Stimulated activated CD4-positive, alpha-beta T cell treated with anti-CD3 and anti-CD28 coated beads, Interleukin-12 subunit alpha, Interleukin-12 subunit beta, amount 100 ng/mL, for 24 hours (primary cell): Measurements from ENCODE around the gene KRT15.

ENCODE experiments used
- DNase-seq, 2 experiments: peaks; one replicate each; pipeline ENCODE4 v3.0.0-alpha.2; 2020; ENCODE audit warnings: low read depth in 2 of 2

The KRT15 gene

GRCh38 chr17:41505809-41506767, 12.6 kb downstream of the KRT15 start:
- DNase-seq: no peak

GRCh38 chr17:41505007-41505808, 13.5 kb downstream of the KRT15 start, which contains the start of gene KRT13:
TSS of gene KRT13 (minus strand) at chr17:41505612. CDS start at chr17:41505550, 62 bp downstream.
- DNase-seq: no peak

- no peak for DNase-seq
Observed at GRCh38 chr17:41504246-41504977, 14.3 kb downstream of the KRT15 start.

- DNase-seq: no peak
Observed at GRCh38 chr17:41503202-41503601, 15.5 kb downstream of the KRT15 start.

- DNase-seq: no peak
Observed at GRCh38 chr17:41500131-41500911, 18.4 kb downstream of the KRT15 start.

GRCh38 chr17:41499714-41500113, 19.0 kb downstream of the KRT15 start:
- no peak for DNase-seq

- no peak for DNase-seq
Observed at GRCh38 chr17:41498276-41498675, 20.4 kb downstream of the KRT15 start.

- DNase-seq: peak; percentile 35 to 66
Observed at GRCh38 chr17:41496803-41497484, 21.7 kb downstream of the KRT15 start.

- no peak for DNase-seq
Observed at GRCh38 chr17:41494524-41494923, 24.2 kb downstream of the KRT15 start.

- no peak for DNase-seq
Observed at GRCh38 chr17:41492771-41493170, 25.9 kb downstream of the KRT15 start.

GRCh38 chr17:41492351-41492750, 26.3 kb downstream of the KRT15 start:
- no peak for DNase-seq

- DNase-seq: no peak
Observed at GRCh38 chr17:41491476-41491875, 27.2 kb downstream of the KRT15 start.

- no peak for DNase-seq
Observed at GRCh38 chr17:41490000-41490990, 28.4 kb downstream of the KRT15 start.

- DNase-seq: no peak
Observed at GRCh38 chr17:41489531-41489930, 29.2 kb downstream of the KRT15 start, which contains the start of gene KRT36. TSS of gene KRT36 (minus strand) at chr17:41489910. CDS start at chr17:41489864, 46 bp downstream.

- DNase-seq: peak in 1 of 2 experiments; percentile 45
Observed at GRCh38 chr17:41486809-41487530, 31.7 kb downstream of the KRT15 start.

GRCh38 chr17:41486316-41486715, 32.4 kb downstream of the KRT15 start:
- no peak for DNase-seq

GRCh38 chr17:41484920-41485904, 33.5 kb downstream of the KRT15 start:
- DNase-seq: no peak
